ENCODE results near the gene PLK3.
"Not testable (repeated sequence)": the region's sequence is repeated elsewhere in the genome, so short reads cannot be mapped to it uniquely, and the experiment has no call there.

Gene PLK3

GRCh38 chr1:44799770-44800584, at the start of gene PLK3:
Gene PLK3, plus strand, starts transcription at chr1:44800377. Its CDS starts 87 bp downstream, at chr1:44800464.
- peak; percentile 93 for DNase-seq

DNA sequence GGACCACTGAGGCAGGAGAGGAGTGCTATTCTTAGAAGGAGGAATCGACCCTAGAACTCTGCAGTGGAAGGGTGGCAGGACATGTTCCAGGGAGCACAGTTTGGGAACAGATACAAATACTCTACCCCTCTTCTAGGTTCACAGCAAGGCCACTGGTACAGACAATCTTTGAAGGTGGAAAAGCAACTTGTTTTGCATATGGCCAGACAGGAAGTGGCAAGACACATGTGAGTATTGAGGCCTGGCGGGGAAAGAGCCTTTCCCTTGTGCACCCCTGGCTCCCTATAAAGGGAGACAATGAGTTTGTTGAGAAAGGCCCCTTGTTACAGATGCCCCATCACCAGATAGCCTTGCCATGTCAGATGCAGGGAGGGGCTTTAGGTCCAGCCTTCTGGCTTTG, 42.8 kb upstream of the PLK3 start:
- no peak for DNase-seq

- no peak for DNase-seq
These were observed 41.1 kb upstream of the PLK3 start for GRCh38 chr1:44759077-44759476.

- no peak for DNase-seq
These were observed 39.3 kb upstream of the PLK3 start for GRCh38 chr1:44760876-44761275.

- DNase-seq, result not testable (repeated sequence)
These were observed 33.8 kb upstream of the PLK3 start for GRCh38 chr1:44766421-44766820.

DNA sequence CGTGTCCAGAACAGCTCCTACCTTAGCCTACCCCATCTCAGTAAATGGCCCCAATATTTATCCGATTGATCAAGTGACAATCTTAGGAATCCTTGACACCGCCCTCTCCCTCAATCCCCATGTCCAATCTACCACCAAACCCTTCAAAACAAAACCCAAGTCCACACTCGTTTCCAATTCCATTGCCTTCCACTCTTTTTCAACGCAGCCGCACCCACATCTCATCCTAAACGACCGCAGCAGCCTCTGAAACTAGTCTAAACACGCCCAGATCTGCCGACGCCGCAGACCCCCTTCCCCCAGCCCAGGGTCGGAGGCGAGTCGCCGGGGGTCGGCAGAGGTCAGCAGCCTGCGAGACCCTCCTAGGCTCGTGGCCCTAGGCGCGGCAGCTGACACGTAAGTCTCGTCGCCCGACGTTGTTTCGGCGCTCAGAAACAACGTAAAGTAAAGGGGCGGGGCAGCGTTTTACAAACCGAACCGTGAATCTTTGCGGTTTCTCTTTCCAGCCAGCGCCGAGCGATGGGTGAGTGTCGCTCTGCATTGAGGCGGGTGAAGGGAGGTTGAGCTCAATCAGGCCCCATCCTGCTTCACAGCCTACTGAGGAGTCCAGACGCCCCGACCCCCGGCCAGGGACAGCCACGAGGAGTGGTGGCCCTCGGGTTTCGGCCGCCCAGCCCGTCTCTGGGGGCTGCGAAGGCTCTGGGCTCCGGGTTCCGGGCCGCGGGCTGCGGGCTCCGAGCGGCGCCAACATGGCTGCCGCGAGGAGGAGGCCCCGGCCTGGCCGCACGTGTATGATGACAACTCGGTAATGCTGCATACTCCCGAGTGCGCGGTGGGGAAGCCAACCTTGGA, 24.9 kb upstream of the PLK3 start, which contains the start of gene RPS8:
Gene RPS8, plus strand, starts transcription at position 463 of the 852 bp plus-strand sequence. Its CDS starts 57 bp downstream, at position 520.
- peak; percentile 95 for DNase-seq

- no peak for DNase-seq
These were observed 24.0 kb upstream of the PLK3 start for GRCh38 chr1:44775930-44776729.

- DNase-seq, result no peak
These were observed 23.5 kb upstream of the PLK3 start for GRCh38 chr1:44776730-44777068.

- no peak for DNase-seq
These were observed 22.6 kb upstream of the PLK3 start for GRCh38 chr1:44777547-44777946.

DNA sequence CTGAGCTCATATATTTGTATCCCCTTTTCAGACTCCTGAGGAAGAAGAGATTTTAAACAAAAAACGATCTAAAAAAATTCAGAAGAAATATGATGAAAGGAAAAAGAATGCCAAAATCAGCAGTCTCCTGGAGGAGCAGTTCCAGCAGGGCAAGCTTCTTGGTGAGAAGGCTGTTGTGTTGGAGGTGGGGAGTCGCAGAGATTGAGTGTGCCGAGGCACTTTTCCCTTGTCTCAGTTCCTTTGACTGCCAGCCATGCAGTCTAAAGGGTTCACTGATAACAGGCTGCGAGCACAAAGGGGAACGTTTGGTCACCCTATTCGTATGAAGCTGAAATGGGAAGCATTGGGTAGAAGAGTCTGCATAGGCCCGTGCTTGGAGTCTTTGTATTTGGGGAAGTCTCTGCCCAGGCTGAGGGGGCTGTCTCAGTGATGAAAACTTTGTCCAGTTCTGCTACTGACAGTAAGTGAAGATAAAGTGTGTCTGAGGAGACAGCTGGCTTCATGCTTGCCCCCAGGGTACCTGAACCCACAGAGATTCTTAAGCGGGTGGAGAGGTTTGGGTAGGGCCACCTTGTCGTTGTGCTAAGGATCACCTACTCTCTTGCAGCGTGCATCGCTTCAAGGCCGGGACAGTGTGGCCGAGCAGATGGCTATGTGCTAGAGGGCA, 22.1 kb upstream of the PLK3 start:
- no peak for DNase-seq

GRCh38 chr1:44778705-44779576, 21.2 kb upstream of the PLK3 start:
- no peak for DNase-seq

DNA sequence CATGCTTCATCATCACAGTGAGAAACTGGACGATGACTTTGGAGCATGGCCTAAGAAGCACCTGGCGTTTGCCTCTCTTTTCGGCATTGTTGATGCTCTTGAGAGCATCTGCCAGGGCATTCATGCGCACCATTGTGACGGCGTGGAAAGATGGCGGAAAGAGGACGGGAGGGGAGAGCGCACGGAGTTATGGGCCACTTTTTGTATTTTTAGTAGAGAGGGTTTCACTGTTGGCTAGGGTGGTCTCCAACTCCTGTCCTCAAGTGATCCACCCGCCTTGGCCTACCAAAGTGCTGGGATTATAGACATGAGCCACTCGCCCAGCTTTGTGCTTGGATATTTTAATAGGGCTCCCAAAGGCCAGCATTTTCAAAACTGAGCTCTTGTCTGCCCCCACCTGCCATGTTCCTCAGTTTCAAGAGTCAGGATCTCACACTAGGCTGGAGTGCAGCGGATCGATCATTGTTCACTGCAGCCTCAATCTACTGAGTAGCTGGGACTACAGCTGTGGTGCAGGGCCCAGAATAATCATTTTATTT, 19.5 kb upstream of the PLK3 start:
- no peak for DNase-seq

- DNase-seq, result no peak
These were observed 16.5 kb upstream of the PLK3 start for GRCh38 chr1:44783697-44784093.

DNA sequence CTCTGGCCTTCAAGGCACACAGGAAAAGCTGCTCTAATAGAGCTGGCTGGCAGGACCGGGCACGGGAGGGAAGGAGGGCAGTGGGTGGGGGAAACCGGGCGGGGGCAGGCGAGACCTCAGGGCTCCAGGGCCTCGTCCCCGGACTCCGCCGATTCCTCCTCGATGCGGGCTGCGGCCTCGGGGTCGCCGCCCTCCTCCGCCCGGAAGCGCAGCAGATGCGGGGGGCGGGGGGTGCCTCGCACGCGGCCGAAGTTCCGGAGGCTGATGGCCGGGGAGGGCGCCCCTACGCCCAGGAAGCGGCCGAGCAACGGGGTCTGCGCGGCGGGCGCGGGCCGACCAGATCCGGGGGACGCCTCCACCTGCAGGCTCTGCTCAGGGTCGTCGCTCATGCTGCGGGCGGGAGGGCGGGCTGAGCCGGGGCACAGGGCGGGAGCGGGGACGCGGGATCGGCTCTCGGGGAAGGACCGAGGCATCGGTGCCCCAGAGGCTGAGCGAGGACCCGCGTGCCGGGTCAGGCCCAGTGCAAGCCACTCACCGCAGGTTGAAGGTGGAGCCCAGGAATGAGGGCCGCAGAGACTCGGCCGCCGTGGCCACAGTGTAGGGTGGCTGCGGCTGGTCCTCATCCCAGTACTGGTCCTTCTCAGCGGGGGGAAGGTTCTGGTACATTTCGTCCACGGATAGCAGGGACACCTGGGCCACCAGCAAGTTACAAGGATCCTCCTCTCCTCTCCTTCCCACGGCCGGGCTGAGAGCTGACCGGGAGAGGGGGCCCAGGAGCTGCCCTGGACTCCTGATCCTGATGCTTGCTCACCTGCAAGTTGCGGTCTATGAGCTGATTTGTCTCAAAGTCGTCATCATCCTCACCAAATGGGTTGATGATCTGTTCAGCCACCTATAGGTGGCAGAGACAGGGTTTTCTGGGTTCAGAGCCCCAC, 15.8 kb upstream of the PLK3 start:
- no peak for DNase-seq

- DNase-seq, result no peak
These were observed 15.2 kb upstream of the PLK3 start for GRCh38 chr1:44785029-44785380.

DNA sequence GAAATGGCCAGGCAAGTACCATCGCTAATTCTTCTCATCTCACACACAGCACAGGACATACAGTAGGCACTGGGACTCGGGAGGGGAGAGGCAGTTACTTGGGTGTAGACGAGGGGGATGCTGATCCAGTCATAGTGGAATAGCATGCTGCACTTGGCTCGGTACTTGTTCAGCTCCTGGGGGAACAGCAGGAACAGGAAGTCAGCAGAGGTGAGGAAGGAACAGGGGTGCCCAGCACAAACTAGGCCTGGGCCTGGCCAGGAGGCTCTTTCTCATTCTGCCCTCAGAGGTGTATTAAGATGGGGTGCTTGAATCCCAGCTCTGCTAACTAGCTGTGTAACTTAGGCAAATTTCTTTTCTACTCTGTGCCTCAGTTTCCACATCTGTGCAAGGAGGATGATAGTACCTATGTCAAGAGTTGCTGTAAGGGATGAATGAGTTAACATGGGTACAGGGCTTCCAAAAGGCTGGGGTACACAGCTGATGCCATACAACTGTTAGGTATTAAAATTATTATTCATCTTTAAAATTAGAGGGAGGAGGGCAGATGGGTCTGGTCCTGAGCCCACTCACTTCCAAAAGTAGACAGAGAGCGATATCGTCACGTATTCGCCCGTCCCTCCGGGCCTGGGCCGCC, 14.6 kb upstream of the PLK3 start:
- no peak for DNase-seq

DNA sequence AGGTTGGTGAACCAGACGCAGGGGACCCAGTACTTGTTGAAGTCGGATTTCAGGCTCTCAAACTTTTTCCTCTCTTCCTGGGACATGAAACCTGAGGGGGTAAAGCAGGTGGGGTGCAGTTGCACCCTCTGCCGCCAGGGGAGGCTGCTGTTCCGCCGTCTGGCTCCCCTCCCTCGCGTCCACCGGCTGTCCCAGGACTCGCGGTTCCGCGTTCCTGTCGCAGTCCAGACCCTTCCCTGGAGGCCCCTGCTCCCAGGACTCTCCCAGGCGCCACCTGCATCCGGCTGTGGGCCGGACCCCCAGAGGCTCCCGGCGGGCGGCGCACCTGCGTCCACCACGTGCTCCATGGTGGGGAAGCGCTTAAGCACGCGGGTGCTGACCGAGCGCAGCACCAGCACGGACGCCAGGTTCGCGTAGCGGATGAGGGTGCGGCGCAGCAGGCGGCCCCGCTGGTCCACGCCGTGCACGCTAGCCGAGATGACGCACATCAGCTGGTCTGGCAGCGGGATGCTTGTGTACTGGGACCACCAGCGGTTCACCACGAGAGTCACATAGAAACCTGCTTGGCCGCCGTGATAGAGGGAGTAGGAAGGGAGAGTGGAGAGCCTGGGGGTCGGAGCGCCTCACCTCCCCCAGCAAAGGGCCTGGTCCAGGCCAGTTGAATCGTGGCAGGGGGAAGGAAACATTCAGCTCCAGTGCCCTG, 13.9 kb upstream of the PLK3 start:
- no peak for DNase-seq

GRCh38 chr1:44786841-44787426, 13.2 kb upstream of the PLK3 start:
- DNase-seq, result no peak

GRCh38 chr1:44787506-44787905, 12.7 kb upstream of the PLK3 start:
- DNase-seq, result no peak

Measured in KG1 (cell line).